ENCODE data around the gene BAG5.

Gene BAG5

GRCh38 chr14:103546652-103547454 lies 15.6 kb downstream of the BAG5 start:
- DNase-seq (ENCODE audit: low read depth): peak; percentile 57

GRCh38 chr14:103545915-103546651 lies 16.4 kb downstream of the BAG5 start:
- DNase-seq (ENCODE audit: low read depth): no peak

GRCh38 chr14:103545219-103545914 lies 17.1 kb downstream of the BAG5 start:
- no peak for DNase-seq (ENCODE audit: low read depth)

- DNase-seq (ENCODE audit: low read depth): no peak
These were observed 17.9 kb downstream of the BAG5 start for GRCh38 chr14:103544388-103545218.

- no peak for DNase-seq (ENCODE audit: low read depth)
These were observed 18.6 kb downstream of the BAG5 start for GRCh38 chr14:103543721-103544387.

GRCh38 chr14:103543140-103543539 lies 19.3 kb downstream of the BAG5 start:
- no peak for DNase-seq (ENCODE audit: low read depth)

GRCh38 chr14:103542605-103543088 lies 19.8 kb downstream of the BAG5 start:
- no peak for DNase-seq (ENCODE audit: low read depth)

GRCh38 chr14:103541709-103542604 lies 20.5 kb downstream of the BAG5 start:
- no peak for DNase-seq (ENCODE audit: low read depth)

- no peak for DNase-seq (ENCODE audit: low read depth)
These were observed 21.4 kb downstream of the BAG5 start for GRCh38 chr14:103540821-103541708.

- no peak for DNase-seq (ENCODE audit: low read depth)
These were observed 23.2 kb downstream of the BAG5 start for GRCh38 chr14:103539056-103539825.

- DNase-seq (ENCODE audit: low read depth): no peak
These were observed 24.0 kb downstream of the BAG5 start for GRCh38 chr14:103538291-103539055.

- no peak for DNase-seq (ENCODE audit: low read depth)
These were observed 25.1 kb downstream of the BAG5 start for GRCh38 chr14:103537175-103537990.

GRCh38 chr14:103536693-103537092 lies 25.8 kb downstream of the BAG5 start:
- no peak for DNase-seq (ENCODE audit: low read depth)

- DNase-seq (ENCODE audit: low read depth): no peak
These were observed 26.4 kb downstream of the BAG5 start for GRCh38 chr14:103535891-103536565.

- DNase-seq (ENCODE audit: low read depth): no peak
These were observed 27.2 kb downstream of the BAG5 start for GRCh38 chr14:103535081-103535890.

All from stimulated activated CD8-positive, alpha-beta memory T cell treated with anti-CD3 and anti-CD28 coated beads, Interleukin-12 subunit alpha, Interleukin-12 subunit beta, amount 100 ng/mL, for 4 hours (primary cell).